Thyroid gland (tissue), 4 donors: ENCODE results near the gene SPINT3.

ENCODE experiments used
- CTCF ChIP-seq, 6 experiments: fragments of 200-600 bp in 3 of 6; fragments of 450-650 bp in 3 of 6; sonication (generic) in 3 of 6; IDR thresholded peaks; one replicate each; pipeline ENCODE4 v1.5.1; 2016 to 2019; ENCODE audit warnings: antibody characterized with exemption in 6 of 6, mild to moderate bottlenecking in 2 of 6, inconsistent platforms in 1 of 6, moderate library complexity in 1 of 6
- POLR2A ChIP-seq, 2 donors: fragments of 450-650 bp; IDR thresholded peaks; one replicate each; pipeline ENCODE4 v1.6.1; 2017; ENCODE audit warnings: antibody characterized with exemption in 2 of 2, mild to moderate bottlenecking in 2 of 2, moderate library complexity in 1 of 2

- TF ChIP-seq CTCF (IDR thresholded peaks at IDR 0.05) (no peak), POLR2A (IDR thresholded peaks at IDR 0.05) (no peak)
These were observed 8.2 kb downstream of the SPINT3 start for GRCh38 chr20:45507011-45507820.
